HG02798 (cell line): ENCODE results near the gene RET.
"Not testable (repeated sequence)": the region's sequence is repeated elsewhere in the genome, so short reads cannot be mapped to it uniquely, and the experiment has no call there.

Source experiments
- ATAC-seq: cut with Tn5 transposase; IDR thresholded peaks from one replicate; pipeline ENCODE4 v1.9.1; 2021; ENCODE audit warnings: mild to moderate bottlenecking; ENCODE audit not compliant: unreplicated experiment, poor library complexity

RET gene

DNA sequence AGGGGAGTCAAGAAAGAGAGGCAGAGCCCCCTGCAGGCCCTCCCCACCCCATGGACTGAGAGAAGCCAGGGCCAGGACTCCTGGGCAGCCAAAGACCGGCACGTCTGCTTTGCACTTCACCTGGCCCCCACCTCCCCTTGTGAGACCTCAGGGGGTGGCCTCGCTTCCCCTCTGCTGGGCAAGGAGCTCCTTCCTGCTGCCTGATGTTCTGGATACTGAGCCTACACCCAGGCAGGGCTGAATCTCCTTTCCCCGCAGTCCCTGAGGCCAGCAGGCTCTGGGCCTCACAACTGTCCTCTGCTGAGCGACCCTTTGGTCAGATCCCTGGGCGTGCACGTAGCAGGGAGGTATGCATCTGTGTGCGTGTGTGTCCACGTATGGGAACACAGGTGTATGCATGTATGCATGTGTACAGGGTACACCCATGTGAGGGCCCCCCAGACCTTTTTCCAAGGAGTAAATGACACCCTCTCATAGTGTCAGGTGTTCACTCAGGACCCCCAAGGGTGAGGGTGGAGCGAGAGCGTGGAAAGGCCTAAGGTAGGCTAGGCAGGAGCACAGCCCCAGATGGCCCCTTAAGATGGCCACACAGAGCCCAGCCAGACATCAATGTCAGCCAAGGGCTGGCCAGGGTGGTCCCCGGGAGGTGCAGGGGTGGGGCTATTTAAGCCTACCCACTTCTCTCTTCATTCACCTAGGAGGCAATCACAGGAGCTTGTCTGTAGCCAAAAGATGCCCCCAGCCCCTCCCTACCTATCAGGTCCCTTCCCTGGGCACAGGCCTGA is 1.9 kb upstream of the RET start:
- ATAC-seq = no peak

DNA sequence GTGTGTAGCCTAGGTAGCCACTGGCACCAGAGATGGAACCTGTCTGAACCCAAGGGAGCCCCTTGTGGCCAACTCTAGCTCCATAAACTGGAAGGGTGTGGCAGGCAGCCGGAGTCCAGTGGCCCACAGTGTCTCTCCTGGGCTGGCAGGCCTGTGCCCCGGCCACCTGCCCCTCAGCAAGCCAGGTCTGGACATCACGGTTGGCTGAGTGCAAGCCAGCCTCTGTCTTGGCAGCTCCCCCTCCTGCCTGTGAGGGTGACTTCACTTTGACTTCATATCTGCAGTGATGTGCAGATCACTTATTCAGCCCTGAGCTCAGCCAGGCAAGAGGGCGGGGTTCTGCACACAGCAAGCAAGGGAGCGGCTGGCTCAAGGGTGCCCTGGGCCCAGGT is 1.3 kb upstream of the RET start:
- no peak for ATAC-seq

DNA sequence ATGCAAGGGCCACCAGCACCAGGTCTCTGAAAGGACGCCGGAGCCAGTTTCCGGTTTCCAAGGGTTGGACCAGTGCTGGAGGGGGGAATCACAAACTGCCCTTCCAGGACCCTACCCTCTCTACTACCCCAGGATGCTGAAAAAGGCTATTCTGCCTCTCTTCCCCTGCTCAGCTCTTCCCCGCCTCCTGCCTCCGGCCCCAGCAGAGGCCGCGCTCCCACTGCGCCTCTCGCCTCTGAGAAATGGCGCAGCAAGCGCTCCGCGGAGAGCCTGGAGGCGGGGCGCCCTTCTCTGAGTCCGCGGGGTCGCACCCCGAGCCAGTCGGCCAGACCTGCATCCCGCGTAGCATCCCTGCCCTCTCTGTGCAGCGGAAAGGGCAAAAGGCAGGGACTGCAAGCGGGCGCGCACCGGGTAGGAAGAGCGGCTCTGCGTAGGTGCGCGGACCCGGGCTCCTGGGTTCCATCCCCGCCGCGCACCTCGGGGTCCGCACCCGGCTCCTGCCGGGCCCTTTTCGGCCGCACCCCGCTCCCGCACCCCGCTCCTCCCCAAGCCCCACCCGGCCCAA is 476 bp upstream of the RET start:
- no peak for ATAC-seq

- no peak for ATAC-seq
These were observed 727 bp downstream of the RET start for GRCh38 chr10:43077421-43078171.

GRCh38 chr10:43078175-43078985 is 1.5 kb downstream of the RET start:
- ATAC-seq = no peak

GRCh38 chr10:43078986-43079273 is 2.1 kb downstream of the RET start:
- ATAC-seq = no peak

DNA sequence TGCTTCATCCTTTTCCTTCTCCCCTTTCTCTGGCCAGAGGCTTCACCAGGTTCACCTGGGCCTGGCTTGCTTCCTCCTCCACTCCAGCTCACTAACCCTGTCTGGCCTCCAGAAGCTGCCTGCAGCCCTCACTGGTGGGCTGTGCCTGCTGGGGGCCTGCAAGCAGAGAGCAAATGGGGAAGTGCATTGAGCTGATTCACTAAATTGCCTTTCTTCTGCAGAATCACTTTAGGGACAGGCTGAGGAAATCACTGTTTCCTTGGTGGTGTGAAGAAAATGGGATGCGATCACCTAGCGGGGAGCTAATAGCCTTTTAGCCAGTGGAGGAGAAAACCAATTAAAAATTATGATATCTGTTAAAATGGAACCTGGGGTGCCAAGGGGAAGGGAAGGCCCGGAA is 3.0 kb downstream of the RET start:
- ATAC-seq = no peak

DNA sequence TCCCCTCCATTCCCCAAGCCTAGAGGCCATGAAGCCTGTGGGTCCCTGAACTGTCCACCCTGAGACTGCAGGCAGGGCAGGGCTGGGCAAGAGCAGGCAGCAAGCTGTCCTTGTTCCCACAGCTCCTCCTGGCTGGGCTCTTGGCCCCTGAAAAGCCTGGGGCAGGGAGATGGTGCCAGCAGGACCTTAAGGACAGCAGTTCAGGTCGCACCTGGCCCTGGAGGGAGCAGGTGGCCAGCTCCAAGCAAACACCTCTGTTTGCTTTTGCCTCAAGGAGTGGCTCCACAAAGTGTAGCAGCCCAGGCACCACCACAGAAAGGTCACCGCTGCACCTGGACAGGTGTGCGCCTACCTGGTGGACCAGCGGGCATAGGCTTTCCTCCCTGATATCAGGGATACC is 5.2 kb downstream of the RET start:
- no peak for ATAC-seq

GRCh38 chr10:43082746-43083145 is 5.9 kb downstream of the RET start:
- ATAC-seq = no peak

DNA sequence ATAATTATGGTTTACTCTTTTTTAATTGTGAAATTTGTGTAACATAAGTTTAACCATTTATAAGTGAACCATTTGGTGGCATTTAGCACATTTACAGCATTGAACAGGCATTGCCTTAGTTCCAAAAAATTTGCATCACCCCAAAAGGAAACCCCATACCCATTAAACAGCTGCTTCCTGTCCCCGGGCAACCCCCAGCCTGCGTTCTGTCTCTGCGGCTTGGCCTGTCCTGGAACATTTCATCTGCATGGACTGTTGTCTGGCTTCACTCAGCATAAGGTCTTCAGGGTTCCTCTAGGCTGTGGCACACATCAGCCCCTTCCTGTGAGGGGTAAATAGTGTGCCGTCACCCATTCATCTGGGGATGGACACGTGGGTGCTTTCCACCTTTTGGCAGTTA is 6.9 kb downstream of the RET start:
- ATAC-seq = no peak

GRCh38 chr10:43084812-43085211 is 7.9 kb downstream of the RET start:
- ATAC-seq = no peak

DNA sequence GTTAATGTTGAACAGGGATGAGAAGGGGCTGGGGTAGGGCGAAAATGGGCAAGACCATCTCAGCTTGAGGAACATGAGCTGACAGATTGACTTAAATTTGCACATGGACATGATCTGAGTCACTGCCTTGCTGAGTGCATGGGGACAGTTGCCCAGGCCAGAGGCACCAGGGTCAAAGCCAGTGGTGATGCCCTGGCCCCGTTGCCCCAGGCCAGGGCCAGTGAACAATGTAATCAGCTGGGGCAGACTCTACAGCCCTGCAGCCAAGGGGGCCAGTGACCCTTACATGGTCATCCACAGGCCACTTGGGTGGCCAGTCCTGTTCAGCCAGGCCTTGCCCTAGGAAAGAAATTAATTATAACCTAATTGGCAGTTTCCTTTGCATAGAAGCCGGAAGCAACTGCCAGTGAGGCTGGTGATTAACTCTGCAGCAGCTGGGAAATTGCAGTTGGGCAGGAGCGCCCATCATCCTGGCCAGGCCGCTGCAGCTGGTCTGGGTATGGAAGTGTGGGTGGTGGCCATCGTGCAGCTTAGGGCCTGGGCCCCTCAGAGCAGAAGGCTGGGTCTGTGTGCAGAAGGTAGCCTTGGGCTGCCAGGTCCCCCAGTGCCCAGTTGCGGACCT is 9.6 kb downstream of the RET start:
- no peak for ATAC-seq

- ATAC-seq = no peak
These were observed 12.7 kb downstream of the RET start for GRCh38 chr10:43089519-43089918.

GRCh38 chr10:43090188-43090587 is 13.3 kb downstream of the RET start:
- ATAC-seq = no peak

DNA sequence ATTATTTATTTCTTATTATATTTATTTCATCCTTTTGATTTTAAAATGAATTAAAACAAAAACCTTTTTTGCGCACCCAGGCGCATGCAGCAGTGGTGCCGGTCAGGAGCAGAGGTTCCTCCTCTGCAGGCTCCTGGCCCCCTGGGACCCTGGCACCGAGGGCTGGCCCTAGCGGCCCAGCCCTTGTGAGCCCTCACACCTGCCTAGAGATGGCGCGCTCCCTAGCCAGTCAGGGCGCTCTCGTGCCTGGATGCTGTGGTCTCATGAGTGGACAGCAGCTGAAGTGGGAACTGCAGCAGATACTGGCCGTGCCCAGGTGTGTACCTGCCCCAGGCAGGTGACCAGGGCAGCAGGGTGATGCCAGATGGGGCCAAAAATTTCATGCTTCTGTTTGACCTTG is 13.8 kb downstream of the RET start:
- no peak for ATAC-seq

GRCh38 chr10:43091846-43092245 is 15.0 kb downstream of the RET start:
- no peak for ATAC-seq

GRCh38 chr10:43093423-43094076 is 16.7 kb downstream of the RET start:
- no peak for ATAC-seq

DNA sequence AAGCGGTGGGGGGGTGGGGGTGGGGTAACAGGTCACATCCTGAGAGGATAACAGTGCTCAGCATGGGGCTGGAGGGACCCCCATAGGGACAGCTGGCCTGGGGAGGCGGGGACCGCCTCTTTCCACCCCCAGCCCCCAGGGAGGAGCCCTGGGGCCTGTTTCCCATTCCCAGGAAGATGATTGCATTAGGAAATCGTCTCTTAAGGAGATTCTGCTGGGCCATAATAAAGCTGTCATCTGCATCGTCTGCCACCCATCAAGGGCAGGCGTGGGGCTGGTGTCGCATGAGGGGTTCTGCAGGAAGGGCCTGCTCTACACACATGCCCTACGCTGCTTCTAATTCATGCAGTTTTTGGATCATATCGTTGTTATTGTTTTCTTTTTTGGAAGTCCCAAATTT is 17.2 kb downstream of the RET start:
- no peak for ATAC-seq

DNA sequence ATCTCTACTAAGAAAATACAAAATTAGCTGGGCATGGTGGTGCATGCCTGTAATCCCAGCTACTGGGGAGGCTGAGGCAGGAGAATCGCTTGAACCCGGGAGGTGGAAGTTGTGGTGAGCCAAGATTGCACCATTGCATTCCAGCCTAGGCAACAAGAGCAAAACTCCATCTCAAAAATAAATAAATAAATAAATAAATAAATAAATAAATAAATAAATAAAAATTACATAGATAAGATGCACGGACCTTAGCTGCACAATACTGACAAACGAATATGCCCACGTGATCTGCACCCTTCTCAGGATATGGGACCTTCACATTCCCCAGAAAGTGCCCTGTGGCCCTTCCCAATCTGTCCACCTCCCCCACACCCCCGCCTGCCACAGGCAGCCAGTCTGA is 22.5 kb downstream of the RET start:
- not testable (repeated sequence) for ATAC-seq

- ATAC-seq = no peak
These were observed 23.1 kb downstream of the RET start for GRCh38 chr10:43099928-43100327.
